ENCODE measurements around the gene RASSF7.

Gene RASSF7

DNA sequence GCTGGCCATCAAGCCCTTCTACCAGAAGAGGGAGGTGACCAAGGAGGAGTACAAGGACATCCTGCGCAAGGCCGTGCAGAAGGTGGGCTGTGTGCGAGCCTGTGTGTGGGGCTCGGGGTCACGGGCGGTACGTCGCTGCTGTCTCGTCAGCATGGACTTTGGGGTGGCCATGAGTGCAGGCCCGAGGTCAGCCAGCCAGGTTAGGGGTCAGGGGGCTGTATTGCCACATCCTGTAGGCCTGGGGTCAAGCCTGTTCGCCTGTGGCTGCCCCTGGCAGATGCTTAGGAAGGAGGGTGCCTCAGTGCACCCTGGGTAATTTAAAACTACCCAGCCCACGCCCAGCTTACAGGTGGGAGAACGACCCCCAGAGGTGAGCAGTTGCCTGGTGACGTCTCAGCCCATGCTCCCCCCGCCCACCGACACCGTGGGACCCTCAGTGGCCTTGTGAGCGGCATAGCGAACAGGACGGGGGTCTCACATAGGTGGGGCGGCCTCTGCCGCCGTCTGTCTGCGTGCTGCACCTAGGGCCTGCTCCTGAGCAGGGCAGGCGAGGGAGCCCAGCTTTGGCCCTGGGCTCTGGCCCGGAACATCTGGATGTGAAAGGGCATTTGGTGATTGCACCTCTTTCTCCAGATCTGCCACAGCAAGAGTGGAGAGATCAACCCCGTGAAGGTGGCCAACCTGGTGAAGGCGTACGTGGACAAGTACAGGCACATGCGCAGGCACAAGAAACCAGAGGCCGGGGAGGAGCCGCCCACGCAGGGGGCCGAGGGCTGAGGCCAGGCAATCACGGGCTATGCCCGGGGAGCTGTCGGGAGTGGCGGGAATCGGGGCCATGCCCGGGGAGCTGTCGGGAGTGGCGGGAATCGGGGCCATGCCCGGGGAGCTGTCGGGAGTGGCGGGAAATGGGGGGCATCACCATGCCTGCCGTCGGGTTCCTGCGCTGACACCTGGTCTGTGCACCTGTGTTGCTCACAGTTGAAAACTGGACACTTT lies 50.5 kb downstream of the RASSF7 start:
- TF ChIP-seq, protein P1, sequence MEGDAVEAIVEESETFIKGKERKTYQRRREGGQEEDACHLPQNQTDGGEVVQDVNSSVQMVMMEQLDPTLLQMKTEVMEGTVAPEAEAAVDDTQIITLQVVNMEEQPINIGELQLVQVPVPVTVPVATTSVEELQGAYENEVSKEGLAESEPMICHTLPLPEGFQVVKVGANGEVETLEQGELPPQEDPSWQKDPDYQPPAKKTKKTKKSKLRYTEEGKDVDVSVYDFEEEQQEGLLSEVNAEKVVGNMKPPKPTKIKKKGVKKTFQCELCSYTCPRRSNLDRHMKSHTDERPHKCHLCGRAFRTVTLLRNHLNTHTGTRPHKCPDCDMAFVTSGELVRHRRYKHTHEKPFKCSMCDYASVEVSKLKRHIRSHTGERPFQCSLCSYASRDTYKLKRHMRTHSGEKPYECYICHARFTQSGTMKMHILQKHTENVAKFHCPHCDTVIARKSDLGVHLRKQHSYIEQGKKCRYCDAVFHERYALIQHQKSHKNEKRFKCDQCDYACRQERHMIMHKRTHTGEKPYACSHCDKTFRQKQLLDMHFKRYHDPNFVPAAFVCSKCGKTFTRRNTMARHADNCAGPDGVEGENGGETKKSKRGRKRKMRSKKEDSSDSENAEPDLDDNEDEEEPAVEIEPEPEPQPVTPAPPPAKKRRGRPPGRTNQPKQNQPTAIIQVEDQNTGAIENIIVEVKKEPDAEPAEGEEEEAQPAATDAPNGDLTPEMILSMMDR (IDR thresholded peaks at IDR 0.05) = no peak
- Histone ChIP-seq H3K36me3 (peaks cover 67 to 76% (median 75%) of the 10 kb centered on the region in 3 donors), H3K4me3 (no peak overlapping the region), H3K27ac (no peak overlapping the region), H3K27me3 (no peaks in the 10 kb centered on the region), H3K4me1 (peaks cover 0 to 28% (median 18%) of the 10 kb centered on the region in 4 donors), H3K9me3 (no peaks in the 10 kb centered on the region)
- peak in 1 of 2 donors; percentile 62 for DNase-seq
- intact Hi-C loops (cut with DNase I; ENCODE audit: low total_unique reads) = loop anchor here (2.0 to 5.0 kb wide), 2 partner anchors 34 to 78 kb away; partner anchors contain the start of gene PHRF1

DNA sequence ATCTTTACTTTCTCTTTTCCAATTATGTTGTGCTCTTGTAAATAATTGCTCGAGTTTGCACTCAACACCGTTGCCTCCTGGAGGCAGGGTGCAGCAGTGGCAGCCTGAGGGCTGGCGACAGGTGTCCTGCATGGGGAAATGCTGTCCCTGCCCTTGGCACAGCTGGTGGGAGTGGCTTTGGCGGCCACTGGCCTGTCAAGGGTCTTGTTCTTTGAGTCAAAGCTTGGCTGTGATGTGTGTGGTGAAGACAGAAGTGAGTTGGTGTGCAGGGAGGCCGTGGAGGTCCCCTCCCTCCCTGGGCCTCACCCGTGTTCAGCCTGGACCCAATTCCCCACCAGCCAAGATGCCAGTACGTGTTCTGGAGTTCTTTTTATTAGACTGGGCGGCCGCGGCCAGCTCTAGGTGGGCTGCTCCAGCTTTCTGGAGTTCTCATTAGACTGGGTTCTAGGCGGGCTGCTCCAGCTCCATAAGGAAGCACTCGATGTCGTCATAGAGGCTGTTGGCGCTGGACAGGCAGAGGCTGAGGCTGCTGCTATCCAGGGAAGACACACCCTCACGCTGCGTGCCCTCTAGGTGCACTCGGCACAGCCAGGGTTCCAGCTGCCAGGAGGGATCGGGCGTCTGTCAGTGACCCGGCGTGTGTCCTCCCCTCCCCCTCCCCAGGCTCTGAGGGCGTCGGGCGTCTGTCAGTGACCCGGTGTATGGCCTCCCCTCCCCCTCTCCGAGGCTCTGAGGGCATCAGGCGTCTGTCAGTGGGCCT lies 51.6 kb downstream of the RASSF7 start:
- TF ChIP-seq, protein P1 (IDR thresholded peaks at IDR 0.05) = no peak
- Histone ChIP-seq H3K4me3 (no peak overlapping the region), H3K9me3 (no peaks in the 10 kb centered on the region), H3K27ac (no peak overlapping the region), H3K27me3 (no peaks in the 10 kb centered on the region), H3K36me3 (peaks cover 56 to 66% (median 64%) of the 10 kb centered on the region in 3 donors), H3K4me1 (peaks cover 0 to 28% (median 19%) of the 10 kb centered on the region in 4 donors)
- intact Hi-C loops (cut with DNase I; ENCODE audit: low total_unique reads) = loop anchor here (5.0 kb wide), 1 partner anchor 35 kb away; the partner anchor contains the start of gene PHRF1
- DNase-seq = no peak

DNA sequence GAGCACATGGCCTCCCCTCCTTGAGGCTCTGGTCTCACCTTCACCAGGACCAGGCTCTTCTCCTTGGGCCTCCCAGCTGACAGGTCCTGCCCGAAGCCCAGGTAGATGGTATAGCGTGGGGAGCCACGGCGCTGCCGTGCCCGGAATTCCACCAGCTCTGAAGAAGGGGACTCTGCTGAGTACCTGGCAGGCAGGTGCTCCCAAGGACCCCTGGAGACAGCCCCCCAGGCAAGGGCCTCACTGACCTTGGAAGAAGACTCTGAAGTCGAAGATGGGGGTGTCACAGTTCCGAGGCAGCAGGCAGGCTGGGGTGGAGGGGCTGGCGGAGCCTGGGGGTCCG lies 52.2 kb downstream of the RASSF7 start:
- no peak overlapping the region for H3K4me3 ChIP-seq
- peaks cover 52 to 66% (median 58%) of the 10 kb centered on the region in 3 donors for H3K36me3 ChIP-seq
- intact Hi-C loops (cut with DNase I; ENCODE audit: low total_unique reads) = loop anchor here (5.0 kb wide), 1 partner anchor 36 kb away; the partner anchor contains the start of gene PHRF1
- no peak for DNase-seq
- peaks cover 0 to 28% (median 19%) of the 10 kb centered on the region in 4 donors for H3K4me1 ChIP-seq
- no peaks in the 10 kb centered on the region for H3K9me3 ChIP-seq
- no peak overlapping the region for H3K27ac ChIP-seq
- TF ChIP-seq, protein P1 (IDR thresholded peaks at IDR 0.05) = no peak
- no peaks in the 10 kb centered on the region for H3K27me3 ChIP-seq

DNA sequence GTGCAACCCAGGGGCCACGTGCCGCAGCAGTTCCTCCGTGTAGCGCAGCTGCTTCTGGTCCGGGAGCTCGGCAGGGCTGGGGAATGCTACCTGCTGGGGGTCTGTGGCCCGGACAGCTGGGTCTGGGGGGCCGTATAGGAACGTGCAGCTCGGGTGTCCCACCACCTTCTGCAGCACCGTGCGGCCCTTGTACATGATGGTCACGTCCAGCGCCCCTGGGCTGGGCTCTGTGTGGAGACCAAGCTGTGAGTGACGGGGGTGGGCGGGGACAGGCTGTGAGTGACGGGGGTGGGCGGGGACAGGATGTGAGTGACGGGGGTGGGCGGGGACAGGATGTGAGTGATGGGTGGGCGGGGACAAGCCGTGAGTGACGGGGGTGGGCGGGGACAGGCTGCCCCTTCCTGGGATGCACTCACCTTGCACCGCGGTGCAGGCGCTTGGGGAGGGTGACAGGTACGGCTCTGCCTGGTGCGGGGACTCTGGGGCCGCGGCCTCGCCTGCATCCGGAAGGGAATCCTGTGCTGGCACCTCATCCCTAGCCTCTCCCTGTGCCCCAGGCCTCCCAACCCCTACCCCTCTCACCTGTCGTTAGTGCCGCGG lies 52.7 kb downstream of the RASSF7 start:
- no peaks in the 10 kb centered on the region for H3K9me3 ChIP-seq
- peak overlapping the region; percentile 86 to 90 for H3K27ac ChIP-seq
- intact Hi-C loops (cut with DNase I; ENCODE audit: low total_unique reads) = loop anchor here (5.0 kb wide), 1 partner anchor 36 kb away; the partner anchor contains the start of gene PHRF1
- peaks cover 50 to 66% (median 53%) of the 10 kb centered on the region in 3 donors for H3K36me3 ChIP-seq
- no peak overlapping the region for H3K4me3 ChIP-seq
- peak; percentile 72 to 83 for DNase-seq
- H3K27me3 ChIP-seq = no peaks in the 10 kb centered on the region
- TF ChIP-seq, protein P1 (IDR thresholded peaks at IDR 0.05) = no peak
- H3K4me1 ChIP-seq = peaks cover 0 to 28% (median 19%) of the 10 kb centered on the region in 4 donors
